Muscle layer of duodenum (tissue), 2 donors: ENCODE measurements around the gene NR3C2.

Experiments used
- H3K27ac ChIP-seq: one replicate; pipeline ENCODE4 v1.7.0; 2013; ENCODE audit warnings: mild to moderate bottlenecking, low read length
- H3K27me3 ChIP-seq: one replicate; pipeline ENCODE4 v1.7.0; 2013; ENCODE audit warnings: low read depth, mild to moderate bottlenecking, control low read depth, low read length
- H3K36me3 ChIP-seq, 2 donors: one replicate each; pipeline ENCODE4 v1.7.0; 2013; ENCODE audit warnings: low read length in 2 of 2, control low read depth in 1 of 2, mild to moderate bottlenecking in 1 of 2; ENCODE audit not compliant: insufficient read depth in 2 of 2, control insufficient read depth in 1 of 2
- H3K4me1 ChIP-seq, 2 donors: one replicate each; pipeline ENCODE4 v1.7.0; 2013; ENCODE audit warnings: low read length in 2 of 2, mild to moderate bottlenecking in 2 of 2, control low read depth in 1 of 2, moderate library complexity in 1 of 2; ENCODE audit not compliant: insufficient read depth in 2 of 2, control insufficient read depth in 1 of 2
- H3K4me3 ChIP-seq, 2 donors: one replicate each; pipeline ENCODE4 v1.7.0; 2013; ENCODE audit warnings: low read length in 2 of 2, low read depth in 1 of 2, mild to moderate bottlenecking in 1 of 2
- H3K9me3 ChIP-seq, 2 donors: one replicate each; pipeline ENCODE4 v1.7.0; 2013; ENCODE audit warnings: low read length in 2 of 2, control low read depth in 1 of 2, mild to moderate bottlenecking in 1 of 2; ENCODE audit not compliant: control insufficient read depth in 1 of 2
- donor health status: healthy.

NR3C2 gene

DNA sequence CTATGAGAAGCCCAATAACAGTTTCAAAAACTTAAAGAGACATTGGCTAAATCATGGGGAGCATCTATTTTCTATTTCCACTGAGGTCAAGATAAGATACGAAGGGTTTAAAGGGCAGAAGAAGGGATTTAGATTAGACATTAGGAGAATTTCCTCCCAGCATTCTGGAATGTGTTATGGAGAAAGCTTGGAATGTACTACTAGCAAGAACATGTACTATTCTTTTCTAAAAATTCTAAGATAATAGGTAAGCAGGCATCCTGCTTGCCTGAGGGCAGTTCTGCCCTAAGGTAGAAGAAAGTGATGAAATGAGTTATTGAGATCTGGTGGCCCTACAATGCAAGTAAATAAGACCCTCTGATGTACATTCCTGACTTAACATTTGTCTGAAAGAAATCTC is 279.2 kb downstream of the NR3C2 start:
- Histone ChIP-seq H3K27ac (no peak overlapping the region), H3K4me3 (no peak overlapping the region), H3K4me1 (peaks cover 4 to 20% of the 10 kb centered on the region in 2 donors), H3K9me3 (no peaks in the 10 kb centered on the region), H3K36me3 (no peaks in the 10 kb centered on the region), H3K27me3 (no peaks in the 10 kb centered on the region)

DNA sequence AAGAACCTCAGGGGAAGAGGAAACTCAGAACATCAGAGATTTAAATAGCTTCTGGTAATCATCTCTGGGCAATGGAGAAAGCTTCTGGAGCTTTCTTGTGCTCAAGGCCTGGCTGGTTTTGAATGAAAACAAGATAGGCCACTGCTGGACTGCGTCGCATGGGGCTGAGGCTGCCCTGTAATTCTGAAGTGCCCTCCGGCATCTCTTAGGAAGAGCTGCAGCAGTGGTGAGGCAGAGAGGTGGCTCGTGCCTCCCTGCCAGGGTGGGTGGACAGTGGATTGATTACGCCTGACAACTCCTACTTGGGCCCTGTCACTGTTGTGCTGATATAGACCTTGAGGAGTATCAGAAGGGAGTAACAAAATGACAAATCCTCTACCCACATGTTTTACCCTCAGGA is 279.7 kb downstream of the NR3C2 start:
- H3K27me3 ChIP-seq: no peaks in the 10 kb centered on the region
- H3K4me3 ChIP-seq: no peak overlapping the region
- no peak overlapping the region for H3K27ac ChIP-seq
- no peaks in the 10 kb centered on the region for H3K9me3 ChIP-seq
- H3K36me3 ChIP-seq: no peaks in the 10 kb centered on the region
- H3K4me1 ChIP-seq: peaks cover 4 to 20% of the 10 kb centered on the region in 2 donors

- Histone ChIP-seq H3K4me1 (peaks cover 4 to 20% of the 10 kb centered on the region in 2 donors), H3K9me3 (no peaks in the 10 kb centered on the region), H3K27ac (no peak overlapping the region), H3K36me3 (no peaks in the 10 kb centered on the region), H3K4me3 (no peak overlapping the region), H3K27me3 (no peaks in the 10 kb centered on the region)
These were observed 280.6 kb downstream of the NR3C2 start for GRCh38 chr4:148161601-148162000.

- no peaks in the 10 kb centered on the region for H3K9me3 ChIP-seq
- H3K27ac ChIP-seq: no peak overlapping the region
- no peak overlapping the region for H3K4me3 ChIP-seq
- H3K4me1 ChIP-seq: peaks cover 3 to 8% of the 10 kb centered on the region in 2 donors
- H3K36me3 ChIP-seq: no peaks in the 10 kb centered on the region
- H3K27me3 ChIP-seq: no peaks in the 10 kb centered on the region
These were observed 282.4 kb downstream of the NR3C2 start for GRCh38 chr4:148159793-148160192.

DNA sequence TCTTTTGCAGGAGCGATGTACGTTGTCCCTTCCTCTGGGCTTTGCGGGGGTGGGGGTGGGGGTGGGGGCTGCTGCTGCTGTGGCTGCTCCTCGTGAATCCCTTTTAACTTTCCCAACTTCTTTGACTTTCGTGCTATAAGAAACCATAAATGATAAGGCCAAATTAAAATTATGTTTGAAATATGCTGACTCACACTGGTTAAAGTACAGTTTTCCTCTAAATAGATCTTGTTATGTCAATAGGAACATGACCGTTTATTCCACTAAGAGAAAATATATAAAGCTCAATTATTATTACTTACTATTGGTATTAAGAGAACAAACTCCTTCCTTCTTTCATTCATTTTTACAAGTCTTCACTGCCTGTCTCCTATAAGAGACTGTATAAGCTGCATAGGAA is 287.4 kb downstream of the NR3C2 start:
- H3K27ac ChIP-seq: no peak overlapping the region
- no peaks in the 10 kb centered on the region for H3K9me3 ChIP-seq
- H3K4me3 ChIP-seq: no peak overlapping the region
- peaks cover 0 to 3% of the 10 kb centered on the region in 2 donors for H3K4me1 ChIP-seq
- H3K27me3 ChIP-seq: no peaks in the 10 kb centered on the region
- H3K36me3 ChIP-seq: no peaks in the 10 kb centered on the region

- no peaks in the 10 kb centered on the region for H3K36me3 ChIP-seq
These were observed 289.2 kb downstream of the NR3C2 start for GRCh38 chr4:148152868-148153625.

GRCh38 chr4:148151806-148152205 is 290.4 kb downstream of the NR3C2 start:
- Histone ChIP-seq H3K36me3 (no peaks in the 10 kb centered on the region), H3K9me3 (no peaks in the 10 kb centered on the region), H3K27me3 (no peaks in the 10 kb centered on the region), H3K4me3 (no peak overlapping the region), H3K4me1 (peaks cover 0 to 3% of the 10 kb centered on the region in 2 donors), H3K27ac (no peak overlapping the region)

More at GRCh38 chr4:148152868-148153625, 289.2 kb downstream of the NR3C2 start:
- Histone ChIP-seq H3K4me1 (peaks cover 0 to 3% of the 10 kb centered on the region in 2 donors), H3K27me3 (no peaks in the 10 kb centered on the region), H3K27ac (no peak overlapping the region), H3K4me3 (no peak overlapping the region), H3K9me3 (no peaks in the 10 kb centered on the region)

DNA sequence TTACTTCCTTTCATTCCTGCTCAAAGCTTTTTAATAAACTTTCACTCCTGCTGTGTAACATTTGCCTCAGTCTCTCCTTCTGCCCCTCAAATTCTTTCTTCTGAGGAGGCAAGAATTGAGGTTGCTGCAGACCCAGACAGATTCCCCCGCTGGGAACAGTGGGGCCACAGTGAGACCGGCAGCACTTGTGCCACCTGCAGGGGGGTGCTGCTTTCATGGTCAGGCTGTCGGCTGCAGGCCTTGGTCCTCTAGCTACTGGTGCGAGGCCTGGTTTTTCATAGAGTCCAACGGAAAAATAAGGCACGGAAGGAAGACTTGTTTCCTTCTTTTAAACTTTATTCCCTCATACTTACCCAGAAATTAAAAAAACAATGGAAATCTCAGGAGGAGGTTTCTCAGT is 296.7 kb downstream of the NR3C2 start:
- no peak overlapping the region for H3K4me3 ChIP-seq
- H3K4me1 ChIP-seq: no peaks in the 10 kb centered on the region
- no peaks in the 10 kb centered on the region for H3K27me3 ChIP-seq
- H3K27ac ChIP-seq: no peak overlapping the region
- H3K9me3 ChIP-seq: no peaks in the 10 kb centered on the region
- H3K36me3 ChIP-seq: peaks cover 0 to 6% of the 10 kb centered on the region in 2 donors

DNA sequence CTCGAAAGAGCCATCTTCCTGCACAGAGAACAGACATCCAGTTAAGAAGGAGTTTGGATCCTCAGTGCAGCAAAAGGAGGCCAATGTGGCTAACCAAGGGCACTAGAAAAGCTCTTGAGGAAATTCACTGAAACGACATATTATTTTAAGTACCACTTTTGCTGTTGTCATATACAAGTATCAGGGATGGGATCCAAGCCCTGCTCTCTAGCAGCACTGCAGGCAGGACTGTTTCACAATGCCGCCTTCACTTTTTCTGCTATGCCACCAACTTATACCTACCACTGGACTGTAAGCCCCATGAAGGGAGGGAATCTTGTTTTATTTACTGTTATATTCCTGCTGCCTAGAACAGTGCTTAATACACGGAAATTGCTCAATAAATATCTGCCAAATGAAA is 299.0 kb downstream of the NR3C2 start:
- Histone ChIP-seq H3K4me1 (no peaks in the 10 kb centered on the region), H3K27ac (no peak overlapping the region), H3K27me3 (no peaks in the 10 kb centered on the region), H3K4me3 (no peak overlapping the region), H3K36me3 (peaks cover 0 to 9% of the 10 kb centered on the region in 2 donors), H3K9me3 (no peaks in the 10 kb centered on the region)

GRCh38 chr4:148141501-148141900 is 300.7 kb downstream of the NR3C2 start:
- Histone ChIP-seq H3K27me3 (no peaks in the 10 kb centered on the region), H3K27ac (no peak overlapping the region), H3K9me3 (no peaks in the 10 kb centered on the region), H3K4me1 (no peaks in the 10 kb centered on the region), H3K36me3 (peaks cover 0 to 9% of the 10 kb centered on the region in 2 donors), H3K4me3 (no peak overlapping the region)

DNA sequence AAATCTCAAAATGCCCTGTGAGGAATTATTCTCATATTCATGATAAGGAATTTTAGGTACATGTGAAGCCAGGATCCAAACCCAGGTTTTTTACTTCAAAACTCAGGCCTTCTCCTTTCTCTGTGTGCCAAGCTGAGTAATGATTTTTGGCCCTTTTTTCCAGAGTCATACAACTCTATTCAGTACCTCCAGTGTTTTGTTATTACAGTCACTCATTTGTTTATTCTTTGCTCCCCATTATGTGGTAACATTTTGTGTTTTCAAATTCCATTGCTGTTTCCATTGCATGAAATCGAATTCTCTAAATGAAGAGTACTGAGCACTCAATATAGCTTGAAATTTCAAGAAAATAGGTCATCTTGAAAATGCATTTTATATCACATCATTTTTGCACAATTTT is 315.4 kb downstream of the NR3C2 start:
- Histone ChIP-seq H3K4me1 (peaks cover 0 to 8% of the 10 kb centered on the region in 2 donors), H3K27ac (no peak overlapping the region), H3K9me3 (peaks cover 0 to 13% of the 10 kb centered on the region in 2 donors), H3K4me3 (no peak overlapping the region), H3K27me3 (no peaks in the 10 kb centered on the region), H3K36me3 (peaks cover 0 to 6% of the 10 kb centered on the region in 2 donors)

- Histone ChIP-seq H3K9me3 (peaks cover 0 to 13% of the 10 kb centered on the region in 2 donors), H3K4me3 (no peak overlapping the region), H3K27me3 (no peaks in the 10 kb centered on the region), H3K36me3 (peaks cover 6 to 14% of the 10 kb centered on the region in 2 donors), H3K27ac (no peak overlapping the region), H3K4me1 (peaks cover 0 to 8% of the 10 kb centered on the region in 2 donors)
These were observed 317.7 kb downstream of the NR3C2 start for GRCh38 chr4:148124512-148124911.
